SKM-1 treated with dmso at 0.1 percent for 144 hours (cell line): ENCODE results near the gene DHRS7B.
A peak's percentile ranks its signal among the peaks of the same experiment; 100 is the strongest.
"Not testable (repeated sequence)": the region's sequence is repeated elsewhere in the genome, so short reads cannot be mapped to it uniquely, and the experiment has no call there.

ENCODE experiments used
- DNase-seq: peaks from one replicate; lab custom pipeline; 2025; ENCODE audit not compliant: unreplicated experiment; lab: John Stamatoyannopoulos, UW

DHRS7B gene

GRCh38 chr17:21204935-21205334, 78.2 kb downstream of the DHRS7B start:
- no peak for DNase-seq

GRCh38 chr17:21208352-21208751, 81.6 kb downstream of the DHRS7B start:
- DNase-seq, result no peak

- no peak for DNase-seq
Observed at GRCh38 chr17:21209511-21210175, 82.9 kb downstream of the DHRS7B start.

GRCh38 chr17:21210411-21211076, 83.8 kb downstream of the DHRS7B start:
- peak; percentile 17 for DNase-seq

- DNase-seq, result no peak
Observed at GRCh38 chr17:21211825-21212479, 85.2 kb downstream of the DHRS7B start.

- DNase-seq, result no peak
Observed at GRCh38 chr17:21212826-21213637, 86.3 kb downstream of the DHRS7B start.

- DNase-seq, result no peak
Observed at GRCh38 chr17:21213638-21214014, 86.9 kb downstream of the DHRS7B start.

GRCh38 chr17:21214015-21214776, 87.4 kb downstream of the DHRS7B start, which contains the start of gene TMEM11:
TMEM11 (minus strand) TSS chr17:21214161; CDS start chr17:21214152, 9 bp downstream.
- DNase-seq, result peak; percentile 89

- no peak for DNase-seq
Observed at GRCh38 chr17:21214777-21215541, 88.2 kb downstream of the DHRS7B start.

- no peak for DNase-seq
Observed at GRCh38 chr17:21215935-21216334, 89.2 kb downstream of the DHRS7B start.

GRCh38 chr17:21217346-21217745, 90.6 kb downstream of the DHRS7B start:
- no peak for DNase-seq

- no peak for DNase-seq
Observed at GRCh38 chr17:21218101-21218500, 91.3 kb downstream of the DHRS7B start.

GRCh38 chr17:21218831-21219380, 92.1 kb downstream of the DHRS7B start:
- no peak for DNase-seq

- no peak for DNase-seq
Observed at GRCh38 chr17:21223086-21223485, 96.3 kb downstream of the DHRS7B start.

- DNase-seq, result not testable (repeated sequence)
Observed at GRCh38 chr17:21227277-21227676, 100.5 kb downstream of the DHRS7B start.

GRCh38 chr17:21228111-21228510, 101.3 kb downstream of the DHRS7B start:
- no peak for DNase-seq

- no peak for DNase-seq
Observed at GRCh38 chr17:21228845-21229244, 102.1 kb downstream of the DHRS7B start.

- DNase-seq, result no peak
Observed at GRCh38 chr17:21231533-21231932, 104.8 kb downstream of the DHRS7B start.

GRCh38 chr17:21232033-21232749, 105.4 kb downstream of the DHRS7B start:
- DNase-seq, result no peak
